ENCODE measurements around the gene SLC6A13. TPM values are rescaled to one million over a fixed set of nuclear protein-coding genes. Genes with fewer than 3 reads are reported as not detected.
A peak's percentile ranks its signal among the peaks of the same experiment; 100 is the strongest.

Gene SLC6A13
- polyA plus RNA-seq, 2 of the 4 experiments (the other 2 are of a cell fraction) = 0.43 to 0.49 TPM

DNA sequence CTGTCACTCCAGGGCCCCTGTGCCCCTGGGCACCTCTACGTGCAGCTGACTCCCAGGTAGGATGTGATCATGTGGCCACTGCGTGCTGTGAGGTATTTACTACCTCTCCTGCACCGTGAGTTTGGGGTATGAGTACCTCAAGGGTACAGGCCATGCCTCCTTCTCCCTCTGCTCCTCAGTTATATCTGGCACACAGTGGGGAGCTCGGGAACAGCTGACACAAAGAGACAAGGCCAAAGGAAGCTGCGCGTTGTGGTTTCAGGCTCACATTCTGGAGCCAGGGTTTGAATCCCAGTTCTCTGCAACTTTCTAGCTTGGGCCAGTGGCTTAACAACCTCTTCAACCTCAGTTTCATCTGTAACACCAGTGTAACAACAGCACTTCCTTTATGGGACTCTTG, 40.9 kb downstream of the SLC6A13 start:
- Histone ChIP-seq H3K27ac (no peak overlapping the region), H3K4me2 (no peak overlapping the region), H3K4me3 (no peak overlapping the region), H3K4me1 (no peaks in the 10 kb centered on the region), H3K9me3 (no peaks in the 10 kb centered on the region)
- TF ChIP-seq KDM5A (IDR thresholded peaks at IDR 0.05) (no peak), POLR2AphosphoS2 (conservative IDR thresholded peaks at IDR 0.05; ENCODE audit: low read length) (no peak), NFE2L2 (conservative IDR thresholded peaks at IDR 0.05; ENCODE audit: low read length) (no peak), ESRRA (IDR thresholded peaks at IDR 0.05; ENCODE audit: borderline replicate concordance, low read length) (no peak), JUNB (IDR thresholded peaks at IDR 0.05) (no peak)
- TF ChIP-seq, protein P1, sequence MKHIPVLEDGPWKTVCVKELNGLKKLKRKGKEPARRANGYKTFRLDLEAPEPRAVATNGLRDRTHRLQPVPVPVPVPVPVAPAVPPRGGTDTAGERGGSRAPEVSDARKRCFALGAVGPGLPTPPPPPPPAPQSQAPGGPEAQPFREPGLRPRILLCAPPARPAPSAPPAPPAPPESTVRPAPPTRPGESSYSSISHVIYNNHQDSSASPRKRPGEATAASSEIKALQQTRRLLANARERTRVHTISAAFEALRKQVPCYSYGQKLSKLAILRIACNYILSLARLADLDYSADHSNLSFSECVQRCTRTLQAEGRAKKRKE (CRISPR knock-in tag; IDR thresholded peaks at IDR 0.05; ENCODE audit: low read depth) = no peak
- ATAC-seq (no peak), FAIRE-seq (no peak), DNase-seq (ENCODE audit: low read depth in 1 of 2, low spot score in 1 of 2) (no peak)
- ChIA-PET POLR2A (no interaction called here), CTCF (interaction anchor here (1.2 to 2.8 kb wide), 5 partner anchors 9 to 325 kb away, joined by 3 to 19 read pairs (median 5); partner anchors contain the start of gene SLC6A12)
- 67% methylated on average over 6 of the region's 6 CpGs for WGBS (ENCODE audit: missing lambda C conversion rate)

DNA sequence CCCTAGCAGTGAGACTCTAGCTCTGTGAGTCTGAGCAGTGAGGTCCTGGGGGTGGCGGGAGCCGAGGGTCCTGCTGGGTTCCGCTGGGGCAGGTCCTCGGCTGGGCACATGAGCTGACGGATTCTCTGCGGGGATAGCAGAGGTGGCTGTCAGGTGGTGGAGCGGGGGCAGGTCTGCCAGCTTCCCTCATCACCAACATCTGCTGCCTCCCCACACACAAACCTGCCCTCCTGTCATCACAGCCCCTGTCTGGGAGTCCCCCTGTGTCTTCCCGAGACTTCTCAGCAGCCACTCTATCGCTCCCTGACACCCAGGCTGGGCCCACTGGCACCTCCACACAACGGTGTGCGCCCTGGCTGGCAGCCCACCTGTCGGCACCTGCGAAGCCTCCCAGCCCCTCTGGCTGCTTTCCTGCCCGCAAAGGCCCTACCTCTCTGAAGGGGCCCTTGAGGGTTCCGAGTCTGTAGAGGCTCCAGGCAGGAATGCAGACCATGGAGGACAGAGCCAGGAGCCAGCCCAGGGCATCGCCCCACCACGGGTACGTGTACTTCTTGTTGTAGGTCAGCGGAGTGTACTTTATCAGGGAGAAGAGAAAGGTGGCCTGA, 41.6 kb downstream of the SLC6A13 start:
- ChIA-PET CTCF (interaction anchor here (1.2 to 3.1 kb wide), 5 partner anchors 8 to 31 kb away, joined by 5 to 20 read pairs (median 10); partner anchors contain the start of gene SLC6A12), POLR2A (no interaction called here)
- ATAC-seq = no peak
- no peak for DNase-seq (ENCODE audit: low read depth in 1 of 2, low spot score in 1 of 2)
- WGBS (ENCODE audit: missing lambda C conversion rate) = 62% methylated on average over 12 of the region's 19 CpGs
- H3K9me3 ChIP-seq = no peaks in the 10 kb centered on the region
- FAIRE-seq = no peak
- TF ChIP-seq, protein P2, sequence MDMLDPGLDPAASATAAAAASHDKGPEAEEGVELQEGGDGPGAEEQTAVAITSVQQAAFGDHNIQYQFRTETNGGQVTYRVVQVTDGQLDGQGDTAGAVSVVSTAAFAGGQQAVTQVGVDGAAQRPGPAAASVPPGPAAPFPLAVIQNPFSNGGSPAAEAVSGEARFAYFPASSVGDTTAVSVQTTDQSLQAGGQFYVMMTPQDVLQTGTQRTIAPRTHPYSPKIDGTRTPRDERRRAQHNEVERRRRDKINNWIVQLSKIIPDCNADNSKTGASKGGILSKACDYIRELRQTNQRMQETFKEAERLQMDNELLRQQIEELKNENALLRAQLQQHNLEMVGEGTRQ (IDR thresholded peaks at IDR 0.05) = no peak
- no peak for TF ChIP-seq EP300 (IDR thresholded peaks at IDR 0.05)
- TF ChIP-seq, protein P3, sequence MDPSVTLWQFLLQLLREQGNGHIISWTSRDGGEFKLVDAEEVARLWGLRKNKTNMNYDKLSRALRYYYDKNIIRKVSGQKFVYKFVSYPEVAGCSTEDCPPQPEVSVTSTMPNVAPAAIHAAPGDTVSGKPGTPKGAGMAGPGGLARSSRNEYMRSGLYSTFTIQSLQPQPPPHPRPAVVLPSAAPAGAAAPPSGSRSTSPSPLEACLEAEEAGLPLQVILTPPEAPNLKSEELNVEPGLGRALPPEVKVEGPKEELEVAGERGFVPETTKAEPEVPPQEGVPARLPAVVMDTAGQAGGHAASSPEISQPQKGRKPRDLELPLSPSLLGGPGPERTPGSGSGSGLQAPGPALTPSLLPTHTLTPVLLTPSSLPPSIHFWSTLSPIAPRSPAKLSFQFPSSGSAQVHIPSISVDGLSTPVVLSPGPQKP (IDR thresholded peaks at IDR 0.05; ENCODE audit: low read depth, low read length) = no peak
- no peak overlapping the region for H3K27ac ChIP-seq
- no peak overlapping the region for H3K4me3 ChIP-seq
- no peak overlapping the region for H3K4me2 ChIP-seq
- H3K4me1 ChIP-seq = no peaks in the 10 kb centered on the region

DNA sequence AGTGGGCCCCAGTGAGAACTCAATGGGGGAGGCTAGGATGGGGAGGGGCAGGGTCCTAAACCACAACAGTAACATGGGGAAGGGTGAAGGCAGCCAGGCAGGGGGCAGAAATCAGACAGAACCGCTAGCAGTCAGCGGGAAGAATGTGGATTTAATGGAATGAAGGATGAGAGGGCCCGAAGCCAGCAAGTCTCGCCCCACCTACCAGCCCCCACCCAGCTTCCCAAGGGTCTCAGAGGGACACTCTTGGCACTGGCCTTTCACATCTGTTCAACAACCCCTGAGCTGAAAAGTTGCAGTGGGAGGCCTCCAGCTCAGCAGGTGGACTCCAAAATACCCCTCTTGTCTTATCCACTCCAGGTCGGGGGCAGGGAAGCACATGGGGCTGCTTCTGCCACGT, 42.1 kb downstream of the SLC6A13 start:
- TF ChIP-seq BHLHE40 (IDR thresholded peaks at IDR 0.05; ENCODE audit: low read depth, low read length) = no peak
- TF ChIP-seq HOXA7 (CRISPR knock-in tag; IDR thresholded peaks at IDR 0.05) = no peak
- TF ChIP-seq CHD2 (IDR thresholded peaks at IDR 0.05; ENCODE audit: low read length, partially characterized antibody) = no peak
- TF ChIP-seq, protein P1 (CRISPR knock-in tag; IDR thresholded peaks at IDR 0.05; ENCODE audit: low read depth) = no peak
- TF ChIP-seq POLR2AphosphoS2 (conservative IDR thresholded peaks at IDR 0.05; ENCODE audit: low read length) = no peak
- TF ChIP-seq EP300 (IDR thresholded peaks at IDR 0.05) = no peak
- TF ChIP-seq JUN (IDR thresholded peaks at IDR 0.05) = no peak
- TF ChIP-seq RNF2 (IDR thresholded peaks at IDR 0.05; ENCODE audit: borderline replicate concordance, low read depth) = no peak
- TF ChIP-seq EHF (CRISPR knock-in tag; IDR thresholded peaks at IDR 0.05) = no peak
- no peak for TF ChIP-seq CBX8 (IDR thresholded peaks at IDR 0.05)
- no peak for TF ChIP-seq FOSB (CRISPR knock-in tag; IDR thresholded peaks at IDR 0.05)
- TF ChIP-seq, protein P4, sequence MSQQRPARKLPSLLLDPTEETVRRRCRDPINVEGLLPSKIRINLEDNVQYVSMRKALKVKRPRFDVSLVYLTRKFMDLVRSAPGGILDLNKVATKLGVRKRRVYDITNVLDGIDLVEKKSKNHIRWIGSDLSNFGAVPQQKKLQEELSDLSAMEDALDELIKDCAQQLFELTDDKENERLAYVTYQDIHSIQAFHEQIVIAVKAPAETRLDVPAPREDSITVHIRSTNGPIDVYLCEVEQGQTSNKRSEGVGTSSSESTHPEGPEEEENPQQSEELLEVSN (IDR thresholded peaks at IDR 0.05; ENCODE audit: borderline replicate concordance, low read depth) = no peak
- H3K27ac ChIP-seq = peak overlapping the region in 1 of 2 experiments; percentile 60; a peak in 1 of 6 replicates
- CTCF ChIA-PET = interaction anchor here (0.7 to 3.1 kb wide), 19 partner anchors 7 to 327 kb away, joined by 3 to 20 read pairs (median 4); no protein-coding TSS in a partner anchor
- no peak overlapping the region for H3K4me3 ChIP-seq
- POLR2A ChIA-PET = interaction anchor here (0.6 kb wide), 1 partner anchor 88 kb away, joined by 3 read pairs; no protein-coding TSS in a partner anchor
- H3K4me1 ChIP-seq = no peaks in the 10 kb centered on the region
- FAIRE-seq = no peak
- no peak for DNase-seq (ENCODE audit: low read depth in 1 of 2, low spot score in 1 of 2)
- WGBS (ENCODE audit: missing lambda C conversion rate) = 73% methylated on average over 6 of the region's 6 CpGs
- no peak for ATAC-seq
- no peaks in the 10 kb centered on the region for H3K9me3 ChIP-seq
- H3K4me2 ChIP-seq = peak overlapping the region; percentile 56; the same call in 2 of the 3 replicates
